Caco-2 (cell line): ENCODE data around the gene KAT8. TPM values are rescaled to one million over a fixed set of nuclear protein-coding genes. Genes with fewer than 3 reads are reported as not detected.

Experiments
- BruUV-seq: library from RNA; stranded (reverse); fragments of 400-500 nt; replicated peaks from 2 replicates; lab custom pipeline; 2021; lab: Mats Ljungman, UMichigan
- CTCF ChIA-PET: fragments of 300-600 bp; sonication (Branson Sonifier 250); formaldehyde crosslinking; loops from one replicate; lab custom pipeline; 2022; ENCODE audit warnings: antibody characterized with exemption; lab: Charles Lee
- POLR2A ChIA-PET: fragments of 300-600 bp; sonication (Branson Sonifier 250); formaldehyde crosslinking; loops from one replicate; lab custom pipeline; 2022; ENCODE audit warnings: antibody characterized with exemption; lab: Charles Lee
- DNase-seq, 2 experiments: peaks; one replicate each; pipeline versions ENCODE4 v3.0.0 to v3.0.0-alpha.2; 2020 to 2022
- H3K27me3 ChIP-seq: replicated peaks from 2 replicates; pipeline ENCODE4 v1.6.0; 2011; ENCODE audit warnings: low read length; ENCODE audit not compliant: control insufficient read depth, insufficient read depth
- H3K36me3 ChIP-seq: 2 replicates; pipeline ENCODE4 v1.5.1; 2011; ENCODE audit warnings: low read length; ENCODE audit not compliant: control insufficient read depth, insufficient read depth
- H3K4me1 ChIP-seq: fragments of 250-450 bp; sonication (Bioruptor Pico); 2 replicates; pipeline ENCODE4 v1.5.1; 2020; ENCODE audit warnings: mild to moderate bottlenecking
- H3K4me3 ChIP-seq: 2 replicates; pipeline ENCODE4 v1.5.1; 2011; ENCODE audit warnings: low read depth, mild to moderate bottlenecking, control low read depth, low read length
- H3K9me3 ChIP-seq: fragments of 250-450 bp; sonication (Bioruptor Pico); 2 replicates; pipeline ENCODE4 v1.5.1; 2020; ENCODE audit warnings: mild to moderate bottlenecking, moderate library complexity
- H3K27ac Mint-ChIP-seq: one replicate; pipeline ENCODE4 v1.8.0; 2022; ENCODE audit warnings: mixed read lengths; ENCODE audit not compliant: unreplicated experiment
- H3K27me3 Mint-ChIP-seq: one replicate; pipeline ENCODE4 v1.8.0; 2022; ENCODE audit warnings: mixed read lengths; ENCODE audit not compliant: insufficient read depth, unreplicated experiment
- H3K36me3 Mint-ChIP-seq: one replicate; pipeline ENCODE4 v1.8.0; 2022; ENCODE audit warnings: mild to moderate bottlenecking, mixed read lengths; ENCODE audit not compliant: insufficient read depth, unreplicated experiment
- H3K4me1 Mint-ChIP-seq: one replicate; pipeline ENCODE4 v1.8.0; 2022; ENCODE audit warnings: low read depth, mixed read lengths; ENCODE audit not compliant: unreplicated experiment
- H3K4me3 Mint-ChIP-seq: one replicate; pipeline ENCODE4 v1.8.0; 2022; ENCODE audit warnings: mild to moderate bottlenecking, moderate library complexity, mixed read lengths; ENCODE audit not compliant: unreplicated experiment
- H3K9me3 Mint-ChIP-seq: one replicate; pipeline ENCODE4 v1.8.0; 2022; ENCODE audit warnings: mixed read lengths; ENCODE audit not compliant: unreplicated experiment
- intact Hi-C: fragments of 100-400 bp; cut with micrococcal nuclease; formaldehyde crosslinking; loops from one replicate; pipeline ENCODE4 v1.10.0; 2022; ENCODE audit not compliant: unreplicated experiment
- total RNA-seq: library from RNA; stranded (reverse); gene quantifications from 2 replicates; pipeline ENCODE4 v1.2.3, GENCODE V29; 2022
- TF ChIP-seq, protein P1 (sequence below), 2 experiments: fragments of 200-600 bp in 1 of 2; IDR thresholded peaks; 1 replicate in 1 of 2; 2 replicates in 1 of 2; pipeline versions ENCODE4 v1.5.1 to v1.8.0; 2011 to 2022; ENCODE audit warnings: antibody characterized with exemption in 1 of 2, control low read depth in 1 of 2, inconsistent platforms in 1 of 2, low read depth in 1 of 2, low read length in 1 of 2, mild to moderate bottlenecking in 1 of 2, moderate library complexity in 1 of 2; ENCODE audit not compliant: insufficient read depth in 1 of 2, severe bottlenecking in 1 of 2, unreplicated experiment in 1 of 2

KAT8 gene
- total RNA-seq, 1 experiment from 2014 or later = 46.2 TPM

- BruUV-seq = no TSS peak
- Mint-ChIP-seq H3K27me3 (no peaks in the 10 kb centered on the region), H3K4me1 (peaks cover 12% of the 10 kb centered on the region), H3K36me3 (peaks cover 24% of the 10 kb centered on the region), H3K27ac (no peak overlapping the region), H3K4me3 (no peak overlapping the region), H3K9me3 (no peaks in the 10 kb centered on the region)
- Histone ChIP-seq H3K36me3 (no peaks in the 10 kb centered on the region), H3K9me3 (no peaks in the 10 kb centered on the region), H3K4me3 (no peak overlapping the region), H3K27me3 (no peaks in the 10 kb centered on the region), H3K4me1 (peaks cover 16% of the 10 kb centered on the region)
- intact Hi-C loops = no loop called here
- no peak for DNase-seq
- CTCF ChIA-PET = no interaction called here
- POLR2A ChIA-PET = no interaction called here
- TF ChIP-seq, protein P1, sequence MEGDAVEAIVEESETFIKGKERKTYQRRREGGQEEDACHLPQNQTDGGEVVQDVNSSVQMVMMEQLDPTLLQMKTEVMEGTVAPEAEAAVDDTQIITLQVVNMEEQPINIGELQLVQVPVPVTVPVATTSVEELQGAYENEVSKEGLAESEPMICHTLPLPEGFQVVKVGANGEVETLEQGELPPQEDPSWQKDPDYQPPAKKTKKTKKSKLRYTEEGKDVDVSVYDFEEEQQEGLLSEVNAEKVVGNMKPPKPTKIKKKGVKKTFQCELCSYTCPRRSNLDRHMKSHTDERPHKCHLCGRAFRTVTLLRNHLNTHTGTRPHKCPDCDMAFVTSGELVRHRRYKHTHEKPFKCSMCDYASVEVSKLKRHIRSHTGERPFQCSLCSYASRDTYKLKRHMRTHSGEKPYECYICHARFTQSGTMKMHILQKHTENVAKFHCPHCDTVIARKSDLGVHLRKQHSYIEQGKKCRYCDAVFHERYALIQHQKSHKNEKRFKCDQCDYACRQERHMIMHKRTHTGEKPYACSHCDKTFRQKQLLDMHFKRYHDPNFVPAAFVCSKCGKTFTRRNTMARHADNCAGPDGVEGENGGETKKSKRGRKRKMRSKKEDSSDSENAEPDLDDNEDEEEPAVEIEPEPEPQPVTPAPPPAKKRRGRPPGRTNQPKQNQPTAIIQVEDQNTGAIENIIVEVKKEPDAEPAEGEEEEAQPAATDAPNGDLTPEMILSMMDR (IDR thresholded peaks at IDR 0.05; ENCODE audit: insufficient read depth in 1 of 2, low read depth in 1 of 2, low read length in 1 of 2, severe bottlenecking in 1 of 2, unreplicated experiment in 1 of 2) = no peak
Measured at GRCh38 chr16:31111881-31112466, 5.5 kb upstream of the KAT8 start.

GRCh38 chr16:31112711-31113110, 4.8 kb upstream of the KAT8 start:
- POLR2A ChIA-PET = no interaction called here
- peaks cover 31% of the 10 kb centered on the region for H3K36me3 Mint-ChIP-seq

GRCh38 chr16:31113121-31114120, 4.0 kb upstream of the KAT8 start:
- no peak overlapping the region for H3K4me3 Mint-ChIP-seq
- DNase-seq = peak in 1 of 2 experiments; percentile 43
- no peaks in the 10 kb centered on the region for H3K36me3 ChIP-seq
- no TSS peak for BruUV-seq
- intact Hi-C loops = no loop called here
- no peak overlapping the region for H3K27ac Mint-ChIP-seq
- H3K9me3 ChIP-seq = no peaks in the 10 kb centered on the region
- H3K27me3 Mint-ChIP-seq = no peaks in the 10 kb centered on the region
- peaks cover 36% of the 10 kb centered on the region for H3K36me3 Mint-ChIP-seq
- H3K4me1 ChIP-seq = peaks cover 16% of the 10 kb centered on the region
- TF ChIP-seq, protein P1 (IDR thresholded peaks at IDR 0.05; ENCODE audit: insufficient read depth in 1 of 2, low read depth in 1 of 2, low read length in 1 of 2, severe bottlenecking in 1 of 2, unreplicated experiment in 1 of 2) = no peak
- H3K9me3 Mint-ChIP-seq = no peaks in the 10 kb centered on the region
- H3K4me1 Mint-ChIP-seq = peaks cover 18% of the 10 kb centered on the region
- no peaks in the 10 kb centered on the region for H3K27me3 ChIP-seq
- no peak overlapping the region for H3K4me3 ChIP-seq
- ChIA-PET POLR2A (no interaction called here), CTCF (no interaction called here)

More at GRCh38 chr16:31112711-31113110, 4.8 kb upstream of the KAT8 start:
- H3K4me3 ChIP-seq = no peak overlapping the region
- peaks cover 12% of the 10 kb centered on the region for H3K4me1 Mint-ChIP-seq
- DNase-seq = no peak
- H3K9me3 ChIP-seq = no peaks in the 10 kb centered on the region
- no TSS peak for BruUV-seq
- CTCF ChIA-PET = no interaction called here
- no peaks in the 10 kb centered on the region for H3K27me3 ChIP-seq
- no peaks in the 10 kb centered on the region for H3K36me3 ChIP-seq
- TF ChIP-seq, protein P1 (IDR thresholded peaks at IDR 0.05; ENCODE audit: insufficient read depth in 1 of 2, low read depth in 1 of 2, low read length in 1 of 2, severe bottlenecking in 1 of 2, unreplicated experiment in 1 of 2) = no peak
- H3K27ac Mint-ChIP-seq = no peak overlapping the region
- no peak overlapping the region for H3K4me3 Mint-ChIP-seq
- H3K9me3 Mint-ChIP-seq = no peaks in the 10 kb centered on the region
- H3K27me3 Mint-ChIP-seq = no peaks in the 10 kb centered on the region
- H3K4me1 ChIP-seq = peaks cover 16% of the 10 kb centered on the region
- intact Hi-C loops = no loop called here
